Gastroesophageal sphincter (tissue), 4 donors: Measurements from ENCODE around the gene SPG7. TPM values are rescaled to one million over a fixed set of nuclear protein-coding genes. Genes with fewer than 3 reads are reported as not detected.

Source experiments
- ATAC-seq: fragments of 150-250 bp; one replicate; pipeline ENCODE4 v1.9.1; 2016; ENCODE audit warnings: mild to moderate bottlenecking, moderate library complexity
- H3K27ac ChIP-seq, 4 donors: fragments of 200-600 bp; sonication (generic) in 3 of 4; 1 replicate in 3 of 4; 2 replicates in 1 of 4; pipeline ENCODE4 v1.5.1; 2016 to 2019
- H3K27me3 ChIP-seq: fragments of 200-600 bp; sonication (generic); one replicate; pipeline ENCODE4 v1.5.1; 2019
- H3K36me3 ChIP-seq, 2 donors: fragments of 200-600 bp; sonication (generic); one replicate each; pipeline ENCODE4 v1.5.1; 2019; ENCODE audit warnings: control low read depth in 1 of 2
- H3K4me1 ChIP-seq, 3 donors: fragments of 200-600 bp; sonication (generic); 1 replicate in 2 of 3; 2 replicates in 1 of 3; pipeline ENCODE4 v1.5.1; 2016 to 2019; ENCODE audit warnings: control low read depth in 2 of 3
- H3K4me3 ChIP-seq, 2 donors: fragments of 200-600 bp; sonication (generic); one replicate each; pipeline ENCODE4 v1.5.1; 2019; ENCODE audit warnings: mild to moderate bottlenecking in 1 of 2, moderate library complexity in 1 of 2
- H3K9me3 ChIP-seq, 3 donors: fragments of 200-600 bp; sonication (generic); one replicate each; pipeline ENCODE4 v1.5.1; 2017 to 2019; ENCODE audit warnings: control low read depth in 2 of 3
- EP300 ChIP-seq: sonication (generic); formaldehyde crosslinking; IDR thresholded peaks from one replicate; pipeline ENCODE4 v1.6.1; 2017; ENCODE audit warnings: antibody characterized with exemption, mild to moderate bottlenecking
- POLR2A ChIP-seq, 2 donors: fragments of 450-650 bp; IDR thresholded peaks; one replicate each; pipeline ENCODE4 v1.6.1; 2017; ENCODE audit warnings: antibody characterized with exemption in 2 of 2, mild to moderate bottlenecking in 2 of 2, moderate library complexity in 1 of 2
- POLR2AphosphoS5 ChIP-seq: sonication (generic); formaldehyde crosslinking; IDR thresholded peaks from one replicate; pipeline ENCODE4 v1.6.1; 2017; ENCODE audit warnings: antibody characterized with exemption
- WGBS, 2 donors: methylation state at CpG; one replicate each; pipeline ENCODE4 v1.1.5; 2018; ENCODE audit warnings: low coverage in 1 of 2; 5-methylcytosine and 5-hydroxymethylcytosine counted together
- total RNA-seq, 4 donors: library from RNA; depleted of rRNA; stranded (reverse); fragments of >200 nt; gene quantifications; one replicate each; pipeline ENCODE4 v1.1.0, GENCODE V29; 2016
- TF ChIP-seq, protein P1 (sequence below), 4 experiments: fragments of 200-600 bp in 2 of 4; fragments of 450-650 bp in 2 of 4; sonication (generic) in 1 of 4; IDR thresholded peaks; one replicate each; pipeline ENCODE4 v1.5.1; 2017 to 2019; ENCODE audit warnings: antibody characterized with exemption in 4 of 4, mild to moderate bottlenecking in 2 of 4, moderate library complexity in 2 of 4

SPG7 gene
- total RNA-seq, 4 donors from 2014 or later: 80.9 to 160 (median 98.2) TPM

DNA sequence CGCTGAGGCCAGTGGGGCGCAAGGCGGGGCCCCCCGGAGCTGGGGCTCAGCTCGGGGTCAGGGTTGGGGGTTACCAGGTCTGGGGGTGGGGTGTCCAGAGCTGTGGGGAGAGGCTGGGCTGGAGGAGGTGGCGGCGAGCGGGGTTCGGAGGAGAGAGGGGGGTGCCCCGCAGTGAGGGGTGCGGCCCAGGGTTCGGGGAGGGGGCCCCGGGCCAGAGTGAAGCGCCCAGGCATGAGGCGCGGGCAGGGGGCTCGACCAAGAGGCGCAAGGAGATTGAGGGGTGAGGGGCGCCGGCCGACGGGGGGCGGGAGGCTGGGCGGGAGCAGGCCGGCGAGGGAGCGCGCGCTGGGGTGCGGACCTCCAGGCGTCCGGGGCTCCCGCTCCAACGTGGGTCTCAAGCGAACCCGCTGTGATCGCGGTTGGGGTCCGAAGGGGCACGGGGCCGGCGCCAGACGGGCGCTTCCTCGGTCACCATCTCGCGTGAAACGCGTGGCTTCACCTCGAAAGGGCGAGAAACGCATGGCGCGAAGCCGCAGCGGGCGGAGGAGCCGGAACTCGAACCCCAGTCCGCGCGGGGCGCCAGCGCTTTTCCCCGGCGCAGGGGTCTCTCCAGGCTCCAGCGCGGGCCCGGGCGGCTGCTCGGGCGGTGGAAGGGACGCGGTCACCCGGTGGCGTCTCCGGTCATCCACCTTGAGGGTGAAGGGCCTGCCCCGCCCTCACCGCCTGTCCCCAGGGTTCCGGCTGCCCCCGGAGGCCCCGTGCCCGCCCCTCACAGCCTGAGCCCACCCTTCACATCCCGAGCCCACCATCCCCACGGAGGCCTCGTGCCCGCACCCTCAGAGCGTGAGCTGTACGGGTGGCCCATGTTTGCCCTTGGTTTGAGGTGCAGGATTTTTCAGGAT is 68.2 kb downstream of the SPG7 start:
- TF ChIP-seq POLR2A (IDR thresholded peaks at IDR 0.05): no peak
- TF ChIP-seq EP300: no peak
- TF ChIP-seq, protein P1, sequence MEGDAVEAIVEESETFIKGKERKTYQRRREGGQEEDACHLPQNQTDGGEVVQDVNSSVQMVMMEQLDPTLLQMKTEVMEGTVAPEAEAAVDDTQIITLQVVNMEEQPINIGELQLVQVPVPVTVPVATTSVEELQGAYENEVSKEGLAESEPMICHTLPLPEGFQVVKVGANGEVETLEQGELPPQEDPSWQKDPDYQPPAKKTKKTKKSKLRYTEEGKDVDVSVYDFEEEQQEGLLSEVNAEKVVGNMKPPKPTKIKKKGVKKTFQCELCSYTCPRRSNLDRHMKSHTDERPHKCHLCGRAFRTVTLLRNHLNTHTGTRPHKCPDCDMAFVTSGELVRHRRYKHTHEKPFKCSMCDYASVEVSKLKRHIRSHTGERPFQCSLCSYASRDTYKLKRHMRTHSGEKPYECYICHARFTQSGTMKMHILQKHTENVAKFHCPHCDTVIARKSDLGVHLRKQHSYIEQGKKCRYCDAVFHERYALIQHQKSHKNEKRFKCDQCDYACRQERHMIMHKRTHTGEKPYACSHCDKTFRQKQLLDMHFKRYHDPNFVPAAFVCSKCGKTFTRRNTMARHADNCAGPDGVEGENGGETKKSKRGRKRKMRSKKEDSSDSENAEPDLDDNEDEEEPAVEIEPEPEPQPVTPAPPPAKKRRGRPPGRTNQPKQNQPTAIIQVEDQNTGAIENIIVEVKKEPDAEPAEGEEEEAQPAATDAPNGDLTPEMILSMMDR (IDR thresholded peaks at IDR 0.05): no peak
- TF ChIP-seq POLR2AphosphoS5: no peak
- WGBS, 2 donors: 20% methylated on average over 2 of the region's 89 CpGs; no CpG with 5 or more reads in 1 of the 2 donors
- Histone ChIP-seq H3K36me3 (no peaks in the 10 kb centered on the region), H3K4me3 (peak overlapping the region in 1 of 2 donors; percentile 34), H3K9me3 (no peaks in the 10 kb centered on the region), H3K4me1 (peaks cover 0 to 24% (median 14%) of the 10 kb centered on the region in 3 donors), H3K27me3 (peaks cover 68% of the 10 kb centered on the region), H3K27ac (no peak overlapping the region)
- ATAC-seq: no peak

DNA sequence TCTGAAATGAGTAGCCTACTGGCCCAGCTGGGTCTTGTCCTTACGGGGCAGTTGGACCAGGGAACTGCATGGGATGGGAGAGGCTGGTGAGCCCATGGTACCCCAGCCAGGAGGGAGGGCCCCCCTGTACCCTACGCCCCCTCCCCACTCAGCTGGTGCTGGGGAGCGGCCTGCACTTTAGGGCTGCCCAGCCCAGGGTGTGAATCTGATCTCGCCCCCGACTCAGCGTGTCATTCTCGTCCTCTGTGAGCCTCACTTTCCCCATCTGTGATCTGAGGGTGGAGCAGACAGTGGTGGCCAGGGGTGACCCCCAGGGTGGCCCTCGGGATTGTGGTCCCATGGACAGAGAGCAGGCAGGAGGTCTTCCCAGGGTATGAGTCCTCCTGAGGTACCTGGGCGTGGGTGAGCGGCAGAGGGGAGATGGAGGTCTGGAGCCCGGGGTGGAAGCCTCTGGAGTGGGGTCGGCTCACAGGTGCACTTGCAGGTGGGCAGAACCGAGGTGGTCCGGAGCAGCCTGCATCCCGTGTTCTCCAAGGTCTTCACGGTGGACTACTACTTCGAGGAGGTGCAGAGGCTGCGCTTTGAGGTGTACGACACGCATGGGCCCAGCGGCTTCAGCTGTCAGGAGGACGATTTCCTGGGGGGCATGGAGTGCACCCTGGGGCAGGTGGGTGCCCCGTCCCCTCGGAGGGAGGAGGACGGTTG is 69.0 kb downstream of the SPG7 start:
- WGBS, 2 donors: 80 to 82% methylated on average over 1 to 5 of the region's 25 CpGs

DNA sequence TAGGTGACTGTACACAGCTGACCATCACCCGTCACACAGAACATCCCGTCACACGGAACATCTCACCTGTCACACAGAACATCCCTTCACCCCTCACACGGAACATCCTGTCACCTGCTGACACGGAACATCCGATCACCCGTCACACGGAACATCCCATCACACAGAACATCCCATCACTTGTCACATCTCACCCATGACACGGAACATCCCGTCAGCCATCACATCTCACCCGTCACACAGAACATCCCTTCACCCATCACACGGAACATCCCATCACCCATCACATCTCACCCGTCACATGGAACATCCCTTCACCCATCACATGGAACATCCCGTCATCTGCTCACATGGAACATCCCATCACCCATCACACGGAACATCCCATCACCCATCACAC is 71.1 kb downstream of the SPG7 start:
- H3K4me1 ChIP-seq: peaks cover 0 to 28% (median 14%) of the 10 kb centered on the region in 3 donors
- peaks cover 46% of the 10 kb centered on the region for H3K27me3 ChIP-seq
- no peak overlapping the region for H3K4me3 ChIP-seq
- no peak overlapping the region for H3K27ac ChIP-seq
- ATAC-seq: no peak
- H3K9me3 ChIP-seq: no peaks in the 10 kb centered on the region
- TF ChIP-seq EP300 (no peak), POLR2A (IDR thresholded peaks at IDR 0.05) (no peak), POLR2AphosphoS5 (no peak)
- TF ChIP-seq, protein P1 (IDR thresholded peaks at IDR 0.05): no peak
- WGBS, 2 donors: 86 to 87% methylated on average over 15 of the region's 15 CpGs
- no peaks in the 10 kb centered on the region for H3K36me3 ChIP-seq

More for the DNA sequence above, 69.0 kb downstream of the SPG7 start:
- Histone ChIP-seq H3K27ac (no peak overlapping the region), H3K9me3 (no peaks in the 10 kb centered on the region), H3K4me1 (peaks cover 0 to 24% (median 14%) of the 10 kb centered on the region in 3 donors), H3K36me3 (no peaks in the 10 kb centered on the region), H3K4me3 (no peak overlapping the region), H3K27me3 (peaks cover 60% of the 10 kb centered on the region)
- no peak for TF ChIP-seq POLR2AphosphoS5
- TF ChIP-seq EP300: no peak
- TF ChIP-seq, protein P1 (IDR thresholded peaks at IDR 0.05): no peak
- no peak for TF ChIP-seq POLR2A (IDR thresholded peaks at IDR 0.05)
- ATAC-seq: no peak

DNA sequence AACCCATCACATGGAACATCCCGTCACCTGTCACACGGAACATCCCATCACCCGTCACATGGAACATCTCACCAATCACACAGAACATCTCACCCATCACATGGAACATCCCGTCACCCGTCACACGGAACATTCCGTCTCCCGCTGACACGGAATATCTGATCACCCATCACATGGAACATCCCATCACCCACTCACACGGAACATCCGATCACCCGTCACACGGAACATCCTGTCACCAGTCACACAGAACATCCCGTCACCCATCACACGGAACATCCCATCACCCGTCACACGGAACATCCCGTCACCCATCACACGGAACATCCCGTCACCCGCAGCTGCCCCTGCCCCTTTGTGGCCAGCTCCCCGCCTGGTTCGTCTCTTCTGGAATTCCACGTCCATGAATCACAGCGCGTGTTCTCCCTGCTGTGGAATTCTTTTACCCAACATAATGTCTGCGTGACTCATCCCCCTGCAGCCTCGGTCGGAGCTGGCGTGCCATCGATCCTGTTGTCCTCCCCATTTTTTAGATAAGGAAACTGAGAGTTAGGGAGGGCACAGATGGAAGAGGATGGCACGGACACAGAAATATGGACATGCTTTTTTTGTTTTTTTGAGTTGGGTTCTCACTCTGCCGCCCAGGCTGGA is 73.0 kb downstream of the SPG7 start:
- no peak overlapping the region for H3K4me3 ChIP-seq
- WGBS, 2 donors: 77 to 80% methylated on average over 26 to 31 of the region's 33 CpGs
- H3K27ac ChIP-seq: no peak overlapping the region
- TF ChIP-seq EP300: no peak
- TF ChIP-seq, protein P1 (IDR thresholded peaks at IDR 0.05): no peak
- no peak for TF ChIP-seq POLR2A (IDR thresholded peaks at IDR 0.05)
- no peak for TF ChIP-seq POLR2AphosphoS5
- H3K4me1 ChIP-seq: peaks cover 0 to 10% (median 0%) of the 10 kb centered on the region in 3 donors
- H3K27me3 ChIP-seq: peaks cover 37% of the 10 kb centered on the region
- no peaks in the 10 kb centered on the region for H3K36me3 ChIP-seq
- ATAC-seq: no peak
- no peaks in the 10 kb centered on the region for H3K9me3 ChIP-seq
